Liver (tissue), 9 donors: Measurements from ENCODE around the gene SNAP23. TPM values are rescaled to one million over a fixed set of nuclear protein-coding genes. Genes with fewer than 3 reads are reported as not detected.

Source experiments
- DNase-seq: peaks from one replicate; pipeline ENCODE4 v3.0.0-alpha.2; 2017; ENCODE audit warnings: low spot score
- H3K27ac ChIP-seq, 2 donors: one replicate each; pipeline ENCODE4 v1.7.0; 2013; ENCODE audit warnings: inconsistent platforms in 2 of 2, low read length in 2 of 2, control low read depth in 1 of 2, low read depth in 1 of 2, mild to moderate bottlenecking in 1 of 2
- H3K27me3 ChIP-seq, 4 donors: one replicate each; pipeline versions ENCODE4 v1.6.1 to v1.7.0; 2013; ENCODE audit warnings: low read length in 3 of 4, inconsistent platforms in 1 of 4, mild to moderate bottlenecking in 1 of 4, moderate library complexity in 1 of 4; ENCODE audit not compliant: control insufficient read depth in 4 of 4, insufficient read depth in 4 of 4
- H3K36me3 ChIP-seq, 4 donors: one replicate each; pipeline versions ENCODE4 v1.6.1 to v1.7.0; 2013; ENCODE audit warnings: low read length in 3 of 4, mild to moderate bottlenecking in 3 of 4, low read depth in 1 of 4, moderate library complexity in 1 of 4; ENCODE audit not compliant: control insufficient read depth in 4 of 4, insufficient read depth in 3 of 4
- H3K4me1 ChIP-seq, 4 donors: one replicate each; pipeline versions ENCODE4 v1.6.1 to v1.7.0; 2013; ENCODE audit warnings: low read length in 3 of 4, mild to moderate bottlenecking in 3 of 4, moderate library complexity in 1 of 4; ENCODE audit not compliant: control insufficient read depth in 4 of 4, insufficient read depth in 4 of 4
- H3K4me3 ChIP-seq, 3 donors: one replicate each; pipeline versions ENCODE4 v1.6.1 to v1.7.0; 2013; ENCODE audit warnings: low read length in 3 of 3, control low read depth in 1 of 3, low read depth in 1 of 3, mild to moderate bottlenecking in 1 of 3
- H3K9ac ChIP-seq, 2 donors: one replicate each; pipeline ENCODE4 v1.7.0; 2013; ENCODE audit warnings: low read length in 2 of 2, mild to moderate bottlenecking in 2 of 2, moderate library complexity in 2 of 2, control low read depth in 1 of 2, low read depth in 1 of 2
- H3K9me3 ChIP-seq, 4 donors: one replicate each; pipeline versions ENCODE4 v1.6.1 to v1.7.0; 2013; ENCODE audit warnings: low read length in 3 of 4; ENCODE audit not compliant: control insufficient read depth in 4 of 4
- GABPA ChIP-seq, 2 donors: IDR thresholded peaks in 1 of 2; conservative IDR thresholded peaks in 1 of 2; 2 replicates each; pipeline ENCODE4 v1.6.1; 2016; ENCODE audit warnings: antibody characterized with exemption in 2 of 2, mild to moderate bottlenecking in 1 of 2, moderate library complexity in 1 of 2
- HNF4A ChIP-seq, 2 donors: conservative IDR thresholded peaks; 2 replicates each; pipeline ENCODE4 v1.6.1; 2016; ENCODE audit warnings: antibody characterized with exemption in 2 of 2, mild to moderate bottlenecking in 2 of 2
- HNF4G ChIP-seq: IDR thresholded peaks from 2 replicates; pipeline ENCODE4 v1.6.1; 2016; ENCODE audit warnings: antibody characterized with exemption
- JUND ChIP-seq, 2 donors: IDR thresholded peaks; 2 replicates each; pipeline ENCODE4 v1.6.1; 2016; ENCODE audit warnings: antibody characterized with exemption in 2 of 2
- NR2F2 ChIP-seq: IDR thresholded peaks from 2 replicates; pipeline ENCODE4 v1.6.1; 2016; ENCODE audit warnings: antibody characterized with exemption
- RAD21 ChIP-seq, 2 donors: IDR thresholded peaks; 2 replicates each; pipeline ENCODE4 v1.6.1; 2016; ENCODE audit warnings: antibody characterized with exemption in 2 of 2, mild to moderate bottlenecking in 2 of 2
- RXRA ChIP-seq, 2 donors: IDR thresholded peaks; 2 replicates each; pipeline ENCODE4 v1.6.1; 2017 to 2018; ENCODE audit warnings: antibody characterized with exemption in 2 of 2, mild to moderate bottlenecking in 1 of 2
- SP1 ChIP-seq: IDR thresholded peaks from 2 replicates; pipeline ENCODE4 v1.6.1; 2018; ENCODE audit warnings: antibody characterized with exemption, mild to moderate bottlenecking
- TAF1 ChIP-seq: conservative IDR thresholded peaks from 2 replicates; pipeline ENCODE4 v1.6.1; 2016; ENCODE audit warnings: antibody characterized with exemption, mild to moderate bottlenecking
- YY1 ChIP-seq: IDR thresholded peaks from 2 replicates; pipeline ENCODE4 v1.6.1; 2016; ENCODE audit warnings: antibody characterized with exemption, mild to moderate bottlenecking
- WGBS: extraction: QIAGEN DNeasy Blood & Tissue Kit; methylation state at CpG from one replicate; pipeline ENCODE4 v1.1.7; 2013; 5-methylcytosine and 5-hydroxymethylcytosine counted together
- polyA plus RNA-seq, 2 donors: library from polyadenylated mRNA; stranded (reverse) in 1 of 2; unstranded in 1 of 2; fragments of 200-250 nt in 1 of 2; fragments of >200 nt in 1 of 2; fragmentation: Nextera tagmentation in 1 of 2; extraction: Ambion mirVana in 1 of 2; gene quantifications; one replicate each; pipeline versions ENCODE4 v1.2.1 to v1.2.3, GENCODE V29; 2013 to 2015
- total RNA-seq, 2 donors: library from RNA; depleted of rRNA; stranded (reverse); fragments of >200 nt; gene quantifications; one replicate each; pipeline ENCODE4 v1.2.3, GENCODE V29; 2014
- TF ChIP-seq, protein P1 (sequence below): IDR thresholded peaks from 2 replicates; pipeline ENCODE4 v1.6.1; 2016; ENCODE audit warnings: antibody characterized with exemption
- TF ChIP-seq, protein P2 (sequence below): IDR thresholded peaks from 2 replicates; pipeline ENCODE4 v1.6.1; 2016; ENCODE audit warnings: antibody characterized with exemption, mild to moderate bottlenecking
- TF ChIP-seq, protein P3 (sequence below): IDR thresholded peaks from 2 replicates; pipeline ENCODE4 v1.6.1; 2016; ENCODE audit warnings: antibody characterized with exemption
- TF ChIP-seq, protein P4 (sequence below): IDR thresholded peaks from 2 replicates; pipeline ENCODE4 v1.6.1; 2016; ENCODE audit warnings: antibody characterized with exemption
- TF ChIP-seq, protein P5 (sequence below): fragments of 150-350 bp; IDR thresholded peaks from 2 replicates; pipeline ENCODE4 v1.5.1; 2017; ENCODE audit warnings: improper control_type of control experiment, low read depth, low read length; ENCODE audit not compliant: missing input control
- donor health status: healthy.
- donor health status: healthy.
- donor health status: healthy.
- donor health status: healthy.
- donor health status: healthy.

The SNAP23 gene
- total RNA-seq, result 10 to 100 TPM; 31.3 to 42.9 TPM
- 10 to 100 TPM; 16.0 to 19.3 TPM for polyA plus RNA-seq

DNA sequence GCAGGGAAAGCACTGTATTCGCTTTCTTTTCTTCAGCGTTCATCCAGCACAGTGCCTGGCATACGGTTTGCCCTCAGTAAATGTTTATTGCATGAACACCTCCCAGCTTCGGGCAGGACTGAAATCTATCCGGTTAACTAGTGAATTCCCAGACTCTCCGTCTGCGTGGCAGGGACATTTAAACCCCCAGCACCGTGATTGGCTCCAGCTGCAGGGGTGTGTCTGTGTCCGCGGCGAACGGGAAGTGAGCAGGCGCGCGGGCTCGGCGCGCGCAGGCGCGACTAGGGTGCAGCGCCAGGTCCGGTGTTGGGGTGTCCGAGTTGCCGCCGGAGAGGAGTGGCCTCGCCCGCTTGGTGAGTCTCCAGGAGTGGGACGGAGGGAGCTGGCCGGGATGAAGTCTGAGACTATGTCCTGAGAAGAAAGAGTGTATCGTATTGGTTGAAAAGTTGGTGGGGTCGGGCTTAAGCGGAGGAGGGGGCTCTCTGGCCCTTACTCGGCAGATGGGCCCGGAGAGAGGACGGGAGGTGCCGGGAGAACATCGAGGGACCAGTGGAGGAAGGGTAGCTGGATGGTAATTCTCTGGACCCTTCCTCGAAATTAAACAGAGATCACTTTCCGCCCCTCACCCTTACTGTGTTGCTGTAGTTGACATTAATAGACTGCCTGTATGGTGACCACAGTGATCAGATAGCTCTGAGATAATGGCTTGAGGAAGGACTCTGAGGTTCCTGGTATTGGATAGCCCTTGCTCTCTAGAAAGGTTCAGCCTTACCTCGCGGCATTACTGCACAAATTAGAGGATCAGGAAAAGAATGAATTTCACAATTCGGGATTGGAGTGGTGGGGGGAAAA lies at the start of gene SNAP23:
Gene SNAP23, plus strand, starts transcription at position 274 of the 852 bp plus-strand sequence. CDS start 16,213 bp downstream, outside the sequence.
- Histone ChIP-seq H3K36me3 (no peaks in the 10 kb centered on the region), H3K27me3 (no peaks in the 10 kb centered on the region), H3K9me3 (no peaks in the 10 kb centered on the region), H3K4me3 (peak within 1 kb of the TSS; percentile 72 to 98 (median 93)), H3K27ac (peak within 1 kb of the TSS; percentile 86 to 95), H3K9ac (peak within 1 kb of the TSS; percentile 57 to 89), H3K4me1 (peaks cover 0 to 20% (median 8%) of the 10 kb centered on the region in 4 donors)
- DNase-seq, result peak; percentile 90
- WGBS, result under 1% methylated on average over 43 of the region's 43 CpGs
- TF ChIP-seq SP1 (peak; percentile 94), TAF1 (peak; percentile 93), JUND (IDR thresholded peaks at IDR 0.05) (no peak), NR2F2 (no peak), GABPA (IDR thresholded peaks at IDR 0.05 in 1 of 2, conservative IDR thresholded peaks at IDR 0.05 in 1 of 2) (peak; percentile 34 to 80), RAD21 (IDR thresholded peaks at IDR 0.05) (peak in 1 of 2 donors; percentile 17), YY1 (peak; percentile 81), HNF4A (conservative IDR thresholded peaks at IDR 0.05) (peak; percentile 30 to 38), HNF4G (no peak), RXRA (IDR thresholded peaks at IDR 0.05) (peak in 1 of 2 donors; percentile 7)
- TF ChIP-seq, protein P1, sequence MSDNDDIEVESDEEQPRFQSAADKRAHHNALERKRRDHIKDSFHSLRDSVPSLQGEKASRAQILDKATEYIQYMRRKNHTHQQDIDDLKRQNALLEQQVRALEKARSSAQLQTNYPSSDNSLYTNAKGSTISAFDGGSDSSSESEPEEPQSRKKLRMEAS, result peak; percentile 81
- TF ChIP-seq, protein P2, sequence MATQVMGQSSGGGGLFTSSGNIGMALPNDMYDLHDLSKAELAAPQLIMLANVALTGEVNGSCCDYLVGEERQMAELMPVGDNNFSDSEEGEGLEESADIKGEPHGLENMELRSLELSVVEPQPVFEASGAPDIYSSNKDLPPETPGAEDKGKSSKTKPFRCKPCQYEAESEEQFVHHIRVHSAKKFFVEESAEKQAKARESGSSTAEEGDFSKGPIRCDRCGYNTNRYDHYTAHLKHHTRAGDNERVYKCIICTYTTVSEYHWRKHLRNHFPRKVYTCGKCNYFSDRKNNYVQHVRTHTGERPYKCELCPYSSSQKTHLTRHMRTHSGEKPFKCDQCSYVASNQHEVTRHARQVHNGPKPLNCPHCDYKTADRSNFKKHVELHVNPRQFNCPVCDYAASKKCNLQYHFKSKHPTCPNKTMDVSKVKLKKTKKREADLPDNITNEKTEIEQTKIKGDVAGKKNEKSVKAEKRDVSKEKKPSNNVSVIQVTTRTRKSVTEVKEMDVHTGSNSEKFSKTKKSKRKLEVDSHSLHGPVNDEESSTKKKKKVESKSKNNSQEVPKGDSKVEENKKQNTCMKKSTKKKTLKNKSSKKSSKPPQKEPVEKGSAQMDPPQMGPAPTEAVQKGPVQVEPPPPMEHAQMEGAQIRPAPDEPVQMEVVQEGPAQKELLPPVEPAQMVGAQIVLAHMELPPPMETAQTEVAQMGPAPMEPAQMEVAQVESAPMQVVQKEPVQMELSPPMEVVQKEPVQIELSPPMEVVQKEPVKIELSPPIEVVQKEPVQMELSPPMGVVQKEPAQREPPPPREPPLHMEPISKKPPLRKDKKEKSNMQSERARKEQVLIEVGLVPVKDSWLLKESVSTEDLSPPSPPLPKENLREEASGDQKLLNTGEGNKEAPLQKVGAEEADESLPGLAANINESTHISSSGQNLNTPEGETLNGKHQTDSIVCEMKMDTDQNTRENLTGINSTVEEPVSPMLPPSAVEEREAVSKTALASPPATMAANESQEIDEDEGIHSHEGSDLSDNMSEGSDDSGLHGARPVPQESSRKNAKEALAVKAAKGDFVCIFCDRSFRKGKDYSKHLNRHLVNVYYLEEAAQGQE, result peak; percentile 94
- TF ChIP-seq, protein P3, sequence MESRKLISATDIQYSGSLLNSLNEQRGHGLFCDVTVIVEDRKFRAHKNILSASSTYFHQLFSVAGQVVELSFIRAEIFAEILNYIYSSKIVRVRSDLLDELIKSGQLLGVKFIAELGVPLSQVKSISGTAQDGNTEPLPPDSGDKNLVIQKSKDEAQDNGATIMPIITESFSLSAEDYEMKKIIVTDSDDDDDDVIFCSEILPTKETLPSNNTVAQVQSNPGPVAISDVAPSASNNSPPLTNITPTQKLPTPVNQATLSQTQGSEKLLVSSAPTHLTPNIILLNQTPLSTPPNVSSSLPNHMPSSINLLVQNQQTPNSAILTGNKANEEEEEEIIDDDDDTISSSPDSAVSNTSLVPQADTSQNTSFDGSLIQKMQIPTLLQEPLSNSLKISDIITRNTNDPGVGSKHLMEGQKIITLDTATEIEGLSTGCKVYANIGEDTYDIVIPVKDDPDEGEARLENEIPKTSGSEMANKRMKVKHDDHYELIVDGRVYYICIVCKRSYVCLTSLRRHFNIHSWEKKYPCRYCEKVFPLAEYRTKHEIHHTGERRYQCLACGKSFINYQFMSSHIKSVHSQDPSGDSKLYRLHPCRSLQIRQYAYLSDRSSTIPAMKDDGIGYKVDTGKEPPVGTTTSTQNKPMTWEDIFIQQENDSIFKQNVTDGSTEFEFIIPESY, result peak; percentile 79
- TF ChIP-seq, protein P4, sequence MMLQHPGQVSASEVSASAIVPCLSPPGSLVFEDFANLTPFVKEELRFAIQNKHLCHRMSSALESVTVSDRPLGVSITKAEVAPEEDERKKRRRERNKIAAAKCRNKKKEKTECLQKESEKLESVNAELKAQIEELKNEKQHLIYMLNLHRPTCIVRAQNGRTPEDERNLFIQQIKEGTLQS, result peak; percentile 19

DNA sequence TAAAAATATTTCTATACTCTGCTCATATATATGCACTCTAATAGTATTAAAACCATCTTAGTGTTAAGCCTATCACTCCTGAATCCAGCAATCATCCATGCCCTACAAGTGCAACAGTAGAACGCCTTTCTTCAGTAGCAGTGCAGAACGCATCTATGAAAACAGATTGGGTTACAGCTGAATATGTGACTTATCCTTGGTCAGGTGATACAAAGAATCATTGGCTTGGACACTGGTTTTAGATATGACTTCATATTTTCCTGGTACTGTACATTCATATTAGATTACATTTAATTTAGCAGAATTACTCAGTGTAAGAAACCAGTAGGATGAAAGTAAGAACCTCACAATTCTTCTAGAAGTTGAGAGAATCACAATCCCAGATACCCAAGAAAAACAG lies 47.8 kb upstream of the SNAP23 start:
- H3K9ac ChIP-seq, result no peak overlapping the region
- TF ChIP-seq, protein P4, result no peak
- TF ChIP-seq NR2F2, result no peak
- TF ChIP-seq HNF4G, result no peak
- TF ChIP-seq, protein P3, result no peak
- TF ChIP-seq, protein P5, sequence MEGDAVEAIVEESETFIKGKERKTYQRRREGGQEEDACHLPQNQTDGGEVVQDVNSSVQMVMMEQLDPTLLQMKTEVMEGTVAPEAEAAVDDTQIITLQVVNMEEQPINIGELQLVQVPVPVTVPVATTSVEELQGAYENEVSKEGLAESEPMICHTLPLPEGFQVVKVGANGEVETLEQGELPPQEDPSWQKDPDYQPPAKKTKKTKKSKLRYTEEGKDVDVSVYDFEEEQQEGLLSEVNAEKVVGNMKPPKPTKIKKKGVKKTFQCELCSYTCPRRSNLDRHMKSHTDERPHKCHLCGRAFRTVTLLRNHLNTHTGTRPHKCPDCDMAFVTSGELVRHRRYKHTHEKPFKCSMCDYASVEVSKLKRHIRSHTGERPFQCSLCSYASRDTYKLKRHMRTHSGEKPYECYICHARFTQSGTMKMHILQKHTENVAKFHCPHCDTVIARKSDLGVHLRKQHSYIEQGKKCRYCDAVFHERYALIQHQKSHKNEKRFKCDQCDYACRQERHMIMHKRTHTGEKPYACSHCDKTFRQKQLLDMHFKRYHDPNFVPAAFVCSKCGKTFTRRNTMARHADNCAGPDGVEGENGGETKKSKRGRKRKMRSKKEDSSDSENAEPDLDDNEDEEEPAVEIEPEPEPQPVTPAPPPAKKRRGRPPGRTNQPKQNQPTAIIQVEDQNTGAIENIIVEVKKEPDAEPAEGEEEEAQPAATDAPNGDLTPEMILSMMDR, result no peak
- TF ChIP-seq GABPA (IDR thresholded peaks at IDR 0.05 in 1 of 2, conservative IDR thresholded peaks at IDR 0.05 in 1 of 2), result no peak
- no peak for TF ChIP-seq TAF1
- TF ChIP-seq RXRA (IDR thresholded peaks at IDR 0.05), result no peak
- TF ChIP-seq RAD21 (IDR thresholded peaks at IDR 0.05), result no peak
- TF ChIP-seq, protein P1, result no peak
- no peak for TF ChIP-seq SP1
- H3K27me3 ChIP-seq, result no peaks in the 10 kb centered on the region
- WGBS, result 97% methylated on average over 2 of the region's 2 CpGs
- no peaks in the 10 kb centered on the region for H3K4me1 ChIP-seq
- DNase-seq, result no peak
- H3K27ac ChIP-seq, result no peak overlapping the region
- H3K4me3 ChIP-seq, result no peak overlapping the region
- H3K36me3 ChIP-seq, result peaks cover 5 to 66% (median 42%) of the 10 kb centered on the region in 4 donors
- no peaks in the 10 kb centered on the region for H3K9me3 ChIP-seq
